Stomach (tissue), 4 donors: Measurements from ENCODE around the gene CXCL3.

ENCODE experiments used
- EP300 ChIP-seq: sonication (generic); formaldehyde crosslinking; IDR thresholded peaks from one replicate; pipeline ENCODE4 v1.6.1; 2017; ENCODE audit warnings: antibody characterized with exemption
- POLR2AphosphoS5 ChIP-seq, 3 donors: sonication (generic); formaldehyde crosslinking; IDR thresholded peaks; one replicate each; pipeline ENCODE4 v1.6.1; 2016; ENCODE audit warnings: antibody characterized with exemption in 3 of 3
- TF ChIP-seq, protein P1 (sequence below), 7 experiments: fragments of 450-650 bp in 4 of 7; fragments of 200-600 bp in 3 of 7; sonication (generic) in 3 of 7; IDR thresholded peaks; one replicate each; pipeline ENCODE4 v1.5.1; 2016 to 2019; ENCODE audit warnings: antibody characterized with exemption in 7 of 7, control low read depth in 2 of 7, mild to moderate bottlenecking in 1 of 7

DNA sequence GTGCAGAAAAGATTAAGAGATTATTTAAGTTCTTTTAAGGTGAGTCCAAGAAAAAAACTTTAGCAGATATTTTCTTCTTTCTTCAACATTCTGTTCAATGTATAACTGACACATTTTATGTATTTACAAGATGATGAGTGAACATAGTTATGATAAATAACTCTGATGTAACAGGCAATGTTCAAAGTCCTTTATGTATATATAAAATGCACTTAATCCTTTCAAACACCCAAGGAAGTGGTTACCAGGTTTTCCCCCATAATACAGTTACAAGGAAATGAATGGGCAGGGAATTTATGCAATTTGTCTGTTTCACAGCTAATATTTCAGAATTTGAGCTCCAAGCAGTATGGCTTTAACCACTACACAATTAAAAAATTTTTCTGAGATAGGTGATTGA, 8.2 kb downstream of the CXCL3 start:
- TF ChIP-seq, protein P1, sequence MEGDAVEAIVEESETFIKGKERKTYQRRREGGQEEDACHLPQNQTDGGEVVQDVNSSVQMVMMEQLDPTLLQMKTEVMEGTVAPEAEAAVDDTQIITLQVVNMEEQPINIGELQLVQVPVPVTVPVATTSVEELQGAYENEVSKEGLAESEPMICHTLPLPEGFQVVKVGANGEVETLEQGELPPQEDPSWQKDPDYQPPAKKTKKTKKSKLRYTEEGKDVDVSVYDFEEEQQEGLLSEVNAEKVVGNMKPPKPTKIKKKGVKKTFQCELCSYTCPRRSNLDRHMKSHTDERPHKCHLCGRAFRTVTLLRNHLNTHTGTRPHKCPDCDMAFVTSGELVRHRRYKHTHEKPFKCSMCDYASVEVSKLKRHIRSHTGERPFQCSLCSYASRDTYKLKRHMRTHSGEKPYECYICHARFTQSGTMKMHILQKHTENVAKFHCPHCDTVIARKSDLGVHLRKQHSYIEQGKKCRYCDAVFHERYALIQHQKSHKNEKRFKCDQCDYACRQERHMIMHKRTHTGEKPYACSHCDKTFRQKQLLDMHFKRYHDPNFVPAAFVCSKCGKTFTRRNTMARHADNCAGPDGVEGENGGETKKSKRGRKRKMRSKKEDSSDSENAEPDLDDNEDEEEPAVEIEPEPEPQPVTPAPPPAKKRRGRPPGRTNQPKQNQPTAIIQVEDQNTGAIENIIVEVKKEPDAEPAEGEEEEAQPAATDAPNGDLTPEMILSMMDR (IDR thresholded peaks at IDR 0.05), result no peak
- TF ChIP-seq EP300 (no peak), POLR2AphosphoS5 (IDR thresholded peaks at IDR 0.05) (no peak)
